HG02763 (cell line): Measurements from ENCODE around the gene ST8SIA4.
A peak's percentile ranks its signal among the peaks of the same experiment; 100 is the strongest.

Experiments used
- ATAC-seq: cut with Tn5 transposase; IDR thresholded peaks from one replicate; pipeline ENCODE4 v1.9.1; 2021; ENCODE audit warnings: mild to moderate bottlenecking, moderate library complexity; ENCODE audit not compliant: unreplicated experiment

ST8SIA4 gene

DNA sequence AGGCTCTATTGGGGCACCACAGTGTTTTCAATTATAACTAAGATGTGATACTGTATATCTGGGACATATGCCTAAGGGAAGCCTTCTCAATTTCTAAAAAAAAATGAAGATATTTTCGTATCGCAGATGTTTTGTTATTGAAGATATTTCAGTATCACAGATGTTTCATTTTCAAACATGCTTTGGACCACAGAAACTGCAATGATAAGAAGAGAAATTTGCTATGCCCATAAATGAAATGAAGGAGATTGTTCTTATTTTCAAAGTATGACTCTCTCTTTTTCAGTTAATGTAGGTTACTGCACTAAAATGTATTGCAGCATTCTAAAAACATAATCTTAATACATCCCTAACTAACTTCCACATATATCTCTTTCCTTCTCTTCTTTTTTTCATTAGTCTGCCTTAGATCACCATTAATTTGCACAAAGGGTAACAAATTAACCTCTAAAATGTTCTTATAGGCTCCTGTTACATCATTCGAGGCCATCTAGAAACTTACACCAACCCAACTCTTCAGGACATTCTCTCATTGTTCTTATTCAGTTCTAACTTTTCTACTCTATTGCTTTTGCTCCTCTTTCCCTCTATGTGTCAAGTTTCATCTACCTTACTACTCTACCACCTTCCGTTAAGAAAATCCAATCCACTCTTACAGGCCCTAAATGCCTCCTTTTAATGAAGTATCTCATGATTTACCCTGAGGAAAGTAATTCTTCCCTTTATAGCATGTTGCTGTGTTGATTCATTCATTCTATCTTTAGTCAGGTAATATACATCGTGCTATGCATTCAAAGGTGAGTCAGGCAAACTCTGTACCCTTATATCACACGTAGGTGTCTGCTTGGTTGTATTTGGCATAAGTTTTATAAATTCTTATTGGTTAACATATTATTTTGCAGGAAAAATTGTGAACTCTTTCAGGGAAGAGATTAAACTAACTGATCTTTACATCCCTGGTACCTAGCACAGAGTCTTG is 70.5 kb downstream of the ST8SIA4 start:
- ATAC-seq, result peak; percentile 47

DNA sequence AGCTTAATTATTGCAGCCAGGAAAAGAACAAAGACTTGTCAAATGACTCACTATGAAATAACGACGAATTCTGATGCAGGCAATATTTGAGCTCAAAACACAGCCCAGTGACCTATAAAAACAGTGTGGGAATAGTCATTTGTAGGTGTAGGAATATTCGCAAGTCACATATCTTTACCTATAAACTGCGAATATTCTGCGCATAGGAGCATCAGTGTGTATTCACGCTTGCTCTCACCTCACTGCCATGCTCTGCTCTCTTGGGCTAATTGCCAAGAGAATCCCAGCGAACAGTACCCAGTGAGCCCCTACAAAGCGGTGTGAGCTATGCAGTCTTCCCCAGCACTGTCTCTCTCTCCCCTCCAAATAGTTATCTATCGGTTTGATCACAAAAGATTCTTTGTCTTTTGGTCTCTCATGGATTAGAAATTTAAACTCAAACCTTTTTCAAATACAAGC is 74.2 kb downstream of the ST8SIA4 start:
- no peak for ATAC-seq

DNA sequence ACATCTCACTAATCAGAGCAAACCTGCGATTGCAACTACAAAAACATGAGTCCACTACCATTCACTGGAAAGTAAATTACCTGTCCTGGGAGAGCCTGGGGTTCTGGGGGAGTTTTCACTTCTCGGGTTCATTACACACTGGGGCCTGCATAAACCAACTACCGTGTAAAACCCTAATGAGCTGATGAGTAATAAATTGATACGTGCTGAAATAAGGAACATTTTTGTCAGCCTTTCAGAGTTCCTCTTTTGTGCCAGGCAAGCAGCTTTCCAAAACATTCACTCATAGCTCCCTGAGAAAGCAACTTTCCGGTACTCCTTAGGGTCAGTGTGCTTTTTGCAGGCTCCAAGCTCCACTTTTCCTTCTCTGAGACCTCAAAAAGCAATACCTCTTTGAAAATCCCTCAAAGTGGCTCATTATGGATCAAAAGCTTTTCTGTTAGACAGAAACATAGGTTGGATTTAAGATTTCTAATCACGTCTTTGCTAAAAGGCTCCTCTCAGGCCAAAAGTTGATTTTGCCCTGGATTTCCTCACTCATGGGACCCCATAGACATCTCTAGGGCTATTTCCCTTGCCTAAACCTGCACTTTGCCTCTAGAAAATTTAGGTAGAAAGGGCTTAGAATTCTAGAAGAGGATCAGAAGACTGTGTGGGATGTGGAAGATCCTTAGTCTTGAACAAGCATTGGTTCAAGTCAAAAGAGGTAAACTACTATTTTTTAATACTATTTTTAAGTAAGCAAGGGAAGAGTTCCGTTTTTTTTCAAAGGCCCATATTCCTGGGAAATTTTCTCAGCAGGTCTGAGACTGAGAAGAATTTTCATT is 74.8 kb downstream of the ST8SIA4 start:
- peak; percentile 67 for ATAC-seq

DNA sequence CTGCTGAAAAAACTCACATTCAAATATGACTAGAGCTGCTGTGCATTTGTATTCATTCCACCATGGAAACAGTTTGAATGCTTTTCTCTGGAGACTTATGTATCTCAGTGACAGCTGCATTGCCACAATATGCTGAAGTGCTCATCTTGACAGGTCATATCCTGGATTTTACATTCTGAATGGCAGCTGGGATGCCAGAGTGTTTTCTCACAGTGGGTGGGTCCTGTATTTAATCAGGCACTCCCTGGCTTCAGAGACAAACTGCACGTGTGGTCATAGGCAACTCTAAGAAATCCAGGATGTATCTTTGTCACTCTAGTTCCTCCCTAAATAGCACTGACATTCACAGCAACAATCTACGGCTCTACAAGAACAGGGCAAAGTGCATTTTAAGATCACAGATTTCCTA is 75.6 kb downstream of the ST8SIA4 start:
- peak; percentile 11 for ATAC-seq

DNA sequence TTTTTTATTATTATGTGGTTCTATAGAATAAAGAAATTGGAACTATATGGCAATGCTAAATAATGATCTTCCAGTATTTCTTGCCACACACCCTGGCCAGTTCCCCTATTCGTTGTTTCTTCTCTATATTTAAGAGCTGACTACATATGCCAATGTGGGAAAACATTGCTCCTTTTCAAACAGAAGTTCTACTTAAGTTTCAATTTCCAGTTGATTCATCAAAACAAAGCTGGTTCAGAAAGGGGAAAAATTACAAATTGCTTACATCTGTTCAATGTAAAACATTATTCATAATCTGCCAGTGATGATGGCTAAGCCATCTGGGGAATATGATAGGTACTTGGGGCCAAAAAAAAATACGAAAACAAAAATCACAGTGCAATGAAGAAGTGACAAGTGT is 76.9 kb downstream of the ST8SIA4 start:
- ATAC-seq, result no peak

DNA sequence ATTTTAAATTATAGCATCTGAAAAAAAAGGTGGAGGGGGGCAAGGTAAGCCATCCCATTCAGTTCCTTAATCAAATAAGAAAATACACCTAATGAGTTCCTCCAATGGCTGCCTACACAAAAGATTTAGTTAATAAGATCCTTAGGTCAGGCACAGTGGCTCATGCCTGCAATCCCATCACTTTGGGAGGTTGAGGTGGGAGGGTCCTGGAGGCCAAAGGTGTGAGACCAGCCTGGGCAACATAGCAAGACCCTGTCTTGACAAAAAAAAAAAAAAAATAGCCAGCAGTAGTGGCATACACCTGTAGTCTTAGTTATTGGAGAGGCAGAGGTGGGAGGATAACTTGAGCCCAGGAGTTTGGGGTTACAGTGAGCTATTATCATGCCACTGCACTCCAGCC is 78.4 kb downstream of the ST8SIA4 start:
- no peak for ATAC-seq

DNA sequence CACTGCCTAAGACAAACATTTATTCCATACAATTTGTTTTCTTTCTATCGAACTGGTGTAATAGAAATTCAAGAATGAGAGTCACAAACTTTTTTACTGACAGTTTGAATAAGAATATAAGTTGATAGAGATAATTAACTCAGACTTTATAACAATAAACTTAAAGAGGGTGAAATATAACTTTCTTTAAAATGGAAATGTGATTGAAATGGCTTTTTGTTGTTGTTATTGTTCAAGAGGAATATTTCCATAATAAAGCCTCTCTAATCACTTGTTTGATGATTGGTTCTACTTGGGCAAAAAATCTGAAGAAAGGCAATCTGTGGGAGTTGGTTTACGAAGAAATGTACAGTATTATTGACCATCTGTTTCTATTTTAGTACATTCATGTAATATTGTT is 79.3 kb downstream of the ST8SIA4 start:
- no peak for ATAC-seq

DNA sequence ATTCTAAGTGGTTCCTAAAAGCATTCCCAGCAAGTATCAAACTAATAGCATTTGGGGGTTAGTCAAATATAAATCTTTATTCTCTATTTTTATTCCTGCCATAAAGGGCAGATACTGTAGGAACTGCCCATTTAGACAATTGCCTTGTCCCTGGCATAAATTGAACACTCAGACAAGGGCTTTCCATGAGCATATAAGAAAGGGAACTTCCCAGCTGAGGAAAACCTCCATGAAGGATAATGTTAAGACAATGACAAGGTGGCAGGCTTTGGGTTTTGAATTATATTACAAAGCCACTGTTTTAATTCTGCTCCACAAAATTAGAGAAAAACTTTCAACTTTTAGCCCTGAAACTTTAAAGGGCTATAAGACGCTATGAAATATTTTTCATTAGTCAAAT is 81.3 kb downstream of the ST8SIA4 start:
- ATAC-seq, result no peak

DNA sequence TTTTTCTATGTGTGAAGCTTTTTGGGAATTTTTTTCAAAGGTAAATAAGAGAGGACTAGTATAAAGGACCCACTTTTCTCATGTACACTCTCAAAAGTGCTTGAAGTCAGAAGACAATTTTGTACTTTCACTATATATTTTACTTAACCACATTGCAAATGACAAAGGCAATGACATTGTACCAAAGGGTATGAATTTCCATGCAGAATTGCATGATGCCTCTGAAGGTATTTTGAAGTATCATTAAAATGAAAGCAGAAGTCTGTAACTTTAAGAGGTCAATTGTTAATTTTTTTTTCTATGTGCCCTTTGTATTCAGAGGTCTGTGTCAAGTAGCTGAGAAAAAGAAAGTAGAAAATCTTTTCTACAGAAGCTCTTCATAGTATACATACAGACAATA is 84.7 kb downstream of the ST8SIA4 start:
- no peak for ATAC-seq

DNA sequence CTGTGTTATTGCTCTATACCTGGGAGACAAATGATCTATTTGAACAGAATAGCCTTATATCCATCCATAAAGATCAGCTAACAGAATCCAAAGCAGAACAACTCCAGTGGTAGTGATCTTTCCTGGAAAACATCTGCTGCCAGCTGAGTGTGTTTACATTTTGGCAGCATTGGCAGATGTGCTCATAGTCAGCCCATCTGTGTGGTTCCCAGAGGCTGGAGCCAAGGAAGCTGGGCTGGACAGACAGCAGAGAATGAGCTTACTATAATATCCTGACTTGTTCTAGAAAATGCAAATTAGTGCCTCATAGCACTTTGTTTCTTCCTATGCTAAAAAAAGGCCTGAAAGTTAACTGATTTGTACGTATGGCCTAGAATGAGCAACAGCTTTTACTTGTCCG is 99.7 kb downstream of the ST8SIA4 start:
- ATAC-seq, result no peak

DNA sequence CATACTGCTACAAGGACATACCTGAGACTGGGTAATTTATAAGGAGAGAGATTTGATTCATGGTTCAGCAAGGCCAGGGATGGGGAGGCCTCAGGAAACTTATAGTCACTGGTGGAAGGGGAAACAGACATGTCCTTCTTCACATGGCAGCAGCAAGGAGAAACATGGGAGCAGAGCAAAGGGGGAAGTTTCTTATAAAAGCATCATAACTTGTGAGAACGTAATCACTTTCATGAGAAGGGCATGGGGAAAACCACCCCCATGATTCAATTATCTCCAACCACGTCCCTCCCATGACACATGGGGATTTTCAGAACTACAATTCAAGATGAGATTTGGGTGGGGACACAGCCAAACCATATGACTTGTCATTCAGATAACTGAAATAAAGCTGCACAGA is 100.9 kb downstream of the ST8SIA4 start:
- ATAC-seq, result no peak

DNA sequence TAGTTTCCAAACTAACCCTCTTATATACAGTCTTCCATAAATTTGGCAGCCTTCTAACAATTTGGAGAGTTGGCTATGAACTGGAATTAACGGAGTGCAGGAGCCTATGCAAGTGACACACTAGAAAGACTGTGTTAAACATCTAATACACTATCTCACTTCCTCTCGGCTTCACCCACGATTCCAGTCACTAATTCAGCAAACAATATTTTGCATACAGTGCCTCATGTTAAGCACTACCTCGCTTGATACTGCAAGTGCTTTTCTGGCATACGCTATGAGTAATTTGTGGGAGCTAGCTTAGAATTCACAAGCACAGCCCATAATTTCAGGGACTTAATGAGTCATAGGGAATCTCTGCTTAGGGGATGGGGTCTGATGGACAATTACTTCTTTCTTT is 102.5 kb downstream of the ST8SIA4 start:
- peak; percentile 89 for ATAC-seq

DNA sequence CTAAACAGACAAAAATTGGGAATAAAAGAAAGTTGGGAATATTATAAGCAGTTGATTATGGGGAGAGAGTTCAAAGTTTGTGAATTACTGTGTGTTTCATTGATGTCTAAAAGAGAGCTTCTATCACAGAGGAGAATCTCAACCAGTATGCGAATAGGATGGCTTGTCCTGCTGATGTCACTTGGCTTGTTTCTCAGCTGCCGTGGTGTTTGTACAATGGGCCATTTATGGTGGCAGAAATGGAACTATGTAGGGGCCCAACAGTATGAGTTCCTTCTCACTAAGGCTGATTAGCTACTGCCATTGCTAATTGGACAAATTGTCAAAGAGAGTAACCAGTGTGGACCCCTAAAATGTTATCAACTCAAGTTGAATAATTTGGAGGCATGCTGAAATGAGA is 103.9 kb downstream of the ST8SIA4 start:
- no peak for ATAC-seq

DNA sequence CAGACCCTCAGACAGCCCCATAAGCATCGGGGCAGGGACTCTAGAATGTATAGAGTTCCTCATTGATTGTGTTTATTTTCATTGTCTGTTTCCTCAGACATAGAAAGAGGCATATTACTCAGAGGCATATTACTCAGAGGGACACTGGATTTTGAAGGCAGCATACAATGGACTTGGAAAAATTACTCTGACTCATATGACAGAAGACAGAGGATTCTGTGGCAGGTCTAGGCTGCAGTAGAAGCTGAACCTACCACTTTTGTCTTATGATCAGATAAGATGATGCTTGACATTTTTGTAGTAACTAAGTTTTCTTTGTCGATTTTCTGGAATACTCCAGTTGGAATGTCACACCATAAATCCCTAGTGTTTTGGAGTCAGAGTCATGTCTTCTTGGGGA is 105.2 kb downstream of the ST8SIA4 start:
- no peak for ATAC-seq

DNA sequence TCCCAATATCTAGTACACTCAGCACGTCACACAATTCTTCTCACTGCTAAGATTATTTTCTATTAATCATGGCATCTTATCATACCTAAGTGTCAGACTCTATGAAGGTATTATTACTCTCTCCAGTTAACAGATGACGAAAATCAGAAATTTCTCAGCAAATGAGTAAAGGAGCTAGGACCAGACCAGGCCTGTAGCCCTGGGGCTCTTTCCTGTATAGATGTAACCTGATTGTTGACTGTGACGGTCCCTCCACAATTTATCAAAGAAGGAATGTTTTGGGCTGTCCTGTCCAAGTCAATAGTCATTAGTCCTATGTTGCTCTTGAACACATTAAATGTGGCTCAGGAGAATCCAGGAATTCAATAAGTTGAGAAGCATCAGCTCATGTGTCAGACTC is 106.2 kb downstream of the ST8SIA4 start:
- ATAC-seq, result no peak

DNA sequence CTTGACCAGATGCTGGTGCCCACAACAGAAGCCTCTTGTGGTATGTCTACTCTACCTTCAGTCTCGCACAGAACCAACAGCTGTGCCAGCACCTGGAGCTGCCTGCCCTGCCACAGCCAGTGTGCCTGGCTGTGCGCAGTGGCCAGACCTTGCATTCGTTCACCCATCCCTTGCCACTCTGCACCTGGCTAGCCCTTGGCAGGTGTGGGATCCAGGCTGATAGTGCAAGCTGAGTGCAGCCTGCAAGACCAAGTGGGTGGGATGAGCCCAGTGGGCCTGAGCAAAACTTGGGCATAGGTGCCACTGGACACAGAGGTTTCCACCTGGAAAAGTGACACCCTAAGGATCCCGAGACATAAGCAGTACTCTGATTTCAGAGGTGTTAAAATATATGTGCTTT is 108.2 kb downstream of the ST8SIA4 start:
- ATAC-seq, result no peak

DNA sequence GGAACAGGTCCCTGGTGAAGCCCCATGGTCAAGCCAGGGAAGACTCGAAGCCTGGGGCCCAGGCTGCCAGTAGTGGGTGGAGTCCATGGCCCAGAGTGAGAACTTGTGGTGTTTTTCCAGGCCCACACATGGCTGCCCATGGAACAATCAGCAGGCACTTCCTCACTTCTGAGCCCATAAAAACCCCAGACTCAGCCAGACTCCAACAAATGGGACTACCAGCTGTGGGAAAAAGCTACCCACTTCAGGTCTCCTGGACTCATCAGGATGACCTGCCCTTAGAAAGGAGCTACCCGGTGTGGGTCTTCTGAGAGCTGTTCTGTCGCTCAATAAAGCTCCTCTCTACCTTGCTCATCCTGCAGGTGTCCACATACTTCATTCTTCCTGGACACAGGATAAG is 108.9 kb downstream of the ST8SIA4 start:
- ATAC-seq, result no peak

DNA sequence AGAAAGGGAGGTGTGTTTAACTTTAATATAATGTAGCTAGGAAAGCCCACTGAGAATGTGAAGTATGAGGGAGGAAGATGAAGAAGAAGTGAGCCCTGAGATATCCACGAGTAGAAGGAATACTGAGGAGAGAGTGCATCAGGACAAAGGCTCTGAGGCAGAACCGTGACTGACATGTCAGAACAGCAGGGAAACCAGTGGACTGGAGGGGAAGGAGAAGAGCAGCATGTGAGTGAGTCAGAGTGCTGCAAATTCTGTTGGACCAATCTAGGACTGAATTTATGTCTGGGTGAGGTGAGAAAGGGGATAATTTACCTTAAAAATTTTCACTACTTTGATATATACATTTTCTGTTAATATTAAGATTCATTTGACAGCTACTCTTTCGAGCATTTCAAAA is 110.3 kb downstream of the ST8SIA4 start:
- no peak for ATAC-seq

DNA sequence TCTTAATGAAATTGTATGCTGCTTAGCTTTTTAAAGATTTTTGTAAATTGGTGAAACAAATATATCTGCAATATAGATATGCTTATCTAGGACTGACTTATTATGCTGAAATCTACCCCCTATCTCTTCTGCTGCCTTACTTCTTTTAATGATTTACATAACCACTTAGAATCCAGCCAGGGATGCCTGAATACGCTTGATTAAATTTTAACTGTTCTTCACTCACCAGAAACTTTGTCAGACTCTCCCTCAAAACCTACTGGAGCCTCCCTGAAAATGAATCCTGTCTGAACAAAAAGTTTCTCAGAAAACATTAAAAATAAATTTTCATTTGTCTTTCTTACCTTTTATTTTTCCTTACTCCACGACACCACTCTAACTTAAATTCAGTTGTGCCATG is 111.7 kb downstream of the ST8SIA4 start:
- no peak for ATAC-seq

DNA sequence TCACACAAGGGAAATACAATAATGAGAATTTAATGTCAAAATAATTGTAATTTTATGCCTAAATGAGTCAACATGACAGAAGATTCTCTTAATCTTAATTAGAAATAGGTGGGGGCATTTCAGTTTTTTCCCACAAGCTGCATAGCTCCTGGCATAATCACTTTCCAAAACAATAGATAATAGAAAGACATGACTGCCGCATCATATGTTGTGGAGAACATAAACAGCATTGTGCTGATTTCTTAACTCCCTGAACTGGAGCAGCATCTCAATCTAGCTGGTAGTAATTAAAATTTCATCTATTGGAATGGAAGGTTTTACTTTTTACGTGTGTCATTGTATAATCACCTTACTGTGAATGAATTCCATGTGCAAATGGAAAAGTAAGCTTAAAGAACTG is 112.1 kb downstream of the ST8SIA4 start:
- ATAC-seq, result no peak

DNA sequence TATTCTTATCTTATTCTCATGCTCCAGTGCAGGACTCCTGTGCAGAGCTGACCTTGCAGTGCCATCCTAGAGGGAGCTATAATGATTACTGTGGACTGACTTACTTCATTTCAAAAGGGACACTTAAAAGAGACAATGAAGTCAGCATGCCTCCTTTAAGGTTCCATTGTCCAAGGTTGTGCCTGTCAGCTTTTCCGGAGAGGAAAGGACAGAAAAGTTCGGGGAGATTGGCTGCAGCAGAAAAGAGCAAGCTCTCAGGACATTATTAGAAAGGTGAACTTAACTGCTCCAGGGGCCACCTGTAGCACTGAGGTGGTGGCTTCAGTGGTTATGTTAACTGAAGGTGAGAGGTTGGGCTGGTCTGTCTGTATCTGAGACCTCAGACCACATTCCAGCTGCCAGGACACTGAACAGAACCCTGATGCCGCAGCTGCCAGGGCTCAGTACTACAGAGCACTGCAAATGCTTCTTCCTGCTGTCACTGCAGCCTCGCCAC is 112.9 kb downstream of the ST8SIA4 start:
- peak; percentile 82 for ATAC-seq

DNA sequence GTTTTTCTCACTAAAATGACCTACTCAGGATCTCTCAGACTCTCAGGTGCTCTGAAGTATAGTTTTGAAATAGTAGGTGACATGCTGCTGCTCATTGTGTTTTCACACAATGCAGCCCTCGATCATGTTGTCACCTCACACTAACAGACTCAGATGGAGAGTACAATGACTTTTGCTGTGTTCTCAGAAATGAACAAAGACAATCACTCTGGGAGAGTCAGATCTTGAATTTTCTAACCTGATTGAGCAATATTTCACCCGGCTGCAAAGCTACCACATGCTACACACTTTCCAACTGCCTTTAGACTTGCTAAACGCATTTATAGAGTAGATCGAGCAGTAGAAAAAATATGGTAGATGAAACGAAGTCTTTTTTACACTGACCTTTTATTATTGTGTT is 113.4 kb downstream of the ST8SIA4 start:
- ATAC-seq, result no peak
